ENCODE data around the gene MUC5AC. TPM values are rescaled to one million over a fixed set of nuclear protein-coding genes. Genes with fewer than 3 reads are reported as not detected.

The MUC5AC gene
- total and polyA plus RNA-seq, 11 donors, result not detected

GRCh38 chr11:1175461-1176223, 17.9 kb downstream of the MUC5AC start:
- Histone ChIP-seq H3K4me3 (no peak overlapping the region), H3K9me3 (no peaks in the 10 kb centered on the region), H3K4me1 (no peaks in the 10 kb centered on the region), H3K36me3 (no peaks in the 10 kb centered on the region), H3K27ac (no peak overlapping the region), H3K27me3 (peaks cover 0 to 6% (median 0%) of the 10 kb centered on the region in 9 donors)
- 80 to 92% (median 84%) methylated on average over 22 of the region's 22 CpGs for WGBS, 4 donors
- TF ChIP-seq POLR2A (IDR thresholded peaks at IDR 0.05), result no peak
- TF ChIP-seq CTCF (IDR thresholded peaks at IDR 0.05), result no peak
- ATAC-seq (no peak), DNase-seq (peak in 3 of 5 donors; percentile 6 to 54 (median 15))
- intact Hi-C loops (cut with DNase I), result no loop called here

- no peak for ATAC-seq
- no peaks in the 10 kb centered on the region for H3K9me3 ChIP-seq
- no peaks in the 10 kb centered on the region for H3K4me1 ChIP-seq
- intact Hi-C loops (cut with DNase I), result no loop called here
- H3K36me3 ChIP-seq, result no peaks in the 10 kb centered on the region
- no peak overlapping the region for H3K27ac ChIP-seq
- H3K4me3 ChIP-seq, result no peak overlapping the region
- DNase-seq, result peak in 3 of 5 donors; percentile 11 to 51 (median 20)
- TF ChIP-seq CTCF (IDR thresholded peaks at IDR 0.05), result no peak
- no peak for TF ChIP-seq POLR2A (IDR thresholded peaks at IDR 0.05)
- WGBS, 4 donors, result 79 to 91% (median 89%) methylated on average over 8 to 32 of the region's 32 CpGs
- H3K27me3 ChIP-seq, result peaks cover 0 to 6% (median 0%) of the 10 kb centered on the region in 9 donors
These were observed 18.7 kb downstream of the MUC5AC start for GRCh38 chr11:1176224-1177019.

- intact Hi-C loops (cut with DNase I), result no loop called here
- WGBS, 4 donors, result 86 to 89% (median 88%) methylated on average over 25 to 34 of the region's 34 CpGs
- DNase-seq, result peak in 3 of 5 donors; percentile 6 to 40 (median 13)
- TF ChIP-seq CTCF (IDR thresholded peaks at IDR 0.05) (no peak), POLR2A (IDR thresholded peaks at IDR 0.05) (no peak)
- Histone ChIP-seq H3K27ac (no peak overlapping the region), H3K27me3 (peaks cover 0 to 6% (median 0%) of the 10 kb centered on the region in 9 donors), H3K9me3 (no peaks in the 10 kb centered on the region), H3K4me1 (no peaks in the 10 kb centered on the region), H3K36me3 (no peaks in the 10 kb centered on the region), H3K4me3 (no peak overlapping the region)
- ATAC-seq, result no peak
These were observed 19.4 kb downstream of the MUC5AC start for GRCh38 chr11:1177020-1177770.

GRCh38 chr11:1177771-1178090, 20.0 kb downstream of the MUC5AC start:
- Histone ChIP-seq H3K27ac (no peak overlapping the region), H3K4me1 (no peaks in the 10 kb centered on the region), H3K9me3 (no peaks in the 10 kb centered on the region), H3K4me3 (no peak overlapping the region), H3K27me3 (peaks cover 0 to 6% (median 0%) of the 10 kb centered on the region in 9 donors), H3K36me3 (no peaks in the 10 kb centered on the region)
- no peak for TF ChIP-seq POLR2A (IDR thresholded peaks at IDR 0.05)
- no peak for TF ChIP-seq CTCF (IDR thresholded peaks at IDR 0.05)
- no peak for ATAC-seq
- DNase-seq, result peak in 1 of 5 donors; percentile 37
- WGBS, 4 donors, result 86 to 89% (median 86%) methylated on average over 12 of the region's 12 CpGs
- intact Hi-C loops (cut with DNase I), result no loop called here

All from heart left ventricle (tissue), 16 donors.